Stimulated activated CD4-positive, alpha-beta T cell treated with anti-CD3 and anti-CD28 coated beads, TNF-alpha, amount 100 ng/mL, for 4 hours (primary cell): ENCODE results near the gene ZNF592.
"Not testable (repeated sequence)": the region's sequence is repeated elsewhere in the genome, so short reads cannot be mapped to it uniquely, and the experiment has no call there.

ENCODE experiments used
- DNase-seq, 3 experiments: peaks; one replicate each; pipeline ENCODE4 v3.0.0-alpha.2; 2020; ENCODE audit warnings: low read depth in 3 of 3

The ZNF592 gene

GRCh38 chr15:84741121-84741520, 7.3 kb upstream of the ZNF592 start:
- no peak for DNase-seq

GRCh38 chr15:84747416-84748273, 747 bp upstream of the ZNF592 start:
- DNase-seq = peak; percentile 30 to 59 (median 40)

- DNase-seq = peak in 1 of 3 experiments; percentile 16
Observed at GRCh38 chr15:84749111-84749991, 959 bp downstream of the ZNF592 start.

GRCh38 chr15:84750583-84751092, 2.2 kb downstream of the ZNF592 start:
- DNase-seq = no peak

GRCh38 chr15:84751721-84752120, 3.3 kb downstream of the ZNF592 start:
- not testable (repeated sequence) for DNase-seq

- no peak for DNase-seq
Observed at GRCh38 chr15:84752195-84752594, 3.8 kb downstream of the ZNF592 start.

- DNase-seq = no peak
Observed at GRCh38 chr15:84752700-84753099, 4.3 kb downstream of the ZNF592 start.

GRCh38 chr15:84754889-84755288, 6.5 kb downstream of the ZNF592 start:
- not testable (repeated sequence) for DNase-seq

- DNase-seq = no peak
Observed at GRCh38 chr15:84755736-84756527, 7.5 kb downstream of the ZNF592 start.

GRCh38 chr15:84759018-84759417, 10.6 kb downstream of the ZNF592 start:
- no peak for DNase-seq

- no peak for DNase-seq
Observed at GRCh38 chr15:84760219-84760618, 11.8 kb downstream of the ZNF592 start.

GRCh38 chr15:84761607-84762131, 13.3 kb downstream of the ZNF592 start:
- DNase-seq = no peak

GRCh38 chr15:84762840-84763572, 14.6 kb downstream of the ZNF592 start:
- DNase-seq = no peak

GRCh38 chr15:84764585-84764984, 16.2 kb downstream of the ZNF592 start:
- no peak for DNase-seq

- no peak for DNase-seq
Observed at GRCh38 chr15:84764989-84765388, 16.6 kb downstream of the ZNF592 start.

- no peak for DNase-seq
Observed at GRCh38 chr15:84765675-84766074, 17.3 kb downstream of the ZNF592 start.

- DNase-seq = no peak
Observed at GRCh38 chr15:84766461-84767035, 18.2 kb downstream of the ZNF592 start.

- no peak for DNase-seq
Observed at GRCh38 chr15:84772031-84772430, 23.6 kb downstream of the ZNF592 start.

- no peak for DNase-seq
Observed at GRCh38 chr15:84772467-84772866, 24.1 kb downstream of the ZNF592 start.

- no peak for DNase-seq
Observed at GRCh38 chr15:84773716-84774115, 25.3 kb downstream of the ZNF592 start.
